ENCODE results near the gene CDK17.

The CDK17 gene

DNA sequence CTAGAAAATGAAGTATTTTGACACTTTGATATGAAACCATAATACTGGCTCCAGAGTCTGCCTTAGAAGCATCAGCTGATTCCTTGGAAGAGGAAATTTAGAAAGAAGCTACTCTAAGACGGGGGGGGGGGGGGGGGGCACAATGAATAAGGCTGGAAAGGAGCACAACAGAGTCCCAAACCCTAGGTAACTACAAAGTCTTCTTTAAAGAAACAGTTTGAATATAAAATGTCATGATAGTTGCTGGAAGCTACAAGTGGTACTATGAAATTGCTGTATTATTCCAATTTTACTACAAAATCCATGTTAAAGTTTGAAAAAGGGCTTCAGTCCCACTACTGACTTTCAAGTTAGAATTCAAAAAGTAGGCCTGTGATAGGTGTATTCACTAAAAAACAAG, 31.6 kb downstream of the CDK17 start:
- no peak overlapping the region for H3K4me3 Mint-ChIP-seq
- H3K27me3 Mint-ChIP-seq (ENCODE audit: low read depth), result no peaks in the 10 kb centered on the region
- H3K4me1 Mint-ChIP-seq, result peaks cover 41% of the 10 kb centered on the region
- H3K9me3 Mint-ChIP-seq, result no peaks in the 10 kb centered on the region
- TF ChIP-seq, protein P1, sequence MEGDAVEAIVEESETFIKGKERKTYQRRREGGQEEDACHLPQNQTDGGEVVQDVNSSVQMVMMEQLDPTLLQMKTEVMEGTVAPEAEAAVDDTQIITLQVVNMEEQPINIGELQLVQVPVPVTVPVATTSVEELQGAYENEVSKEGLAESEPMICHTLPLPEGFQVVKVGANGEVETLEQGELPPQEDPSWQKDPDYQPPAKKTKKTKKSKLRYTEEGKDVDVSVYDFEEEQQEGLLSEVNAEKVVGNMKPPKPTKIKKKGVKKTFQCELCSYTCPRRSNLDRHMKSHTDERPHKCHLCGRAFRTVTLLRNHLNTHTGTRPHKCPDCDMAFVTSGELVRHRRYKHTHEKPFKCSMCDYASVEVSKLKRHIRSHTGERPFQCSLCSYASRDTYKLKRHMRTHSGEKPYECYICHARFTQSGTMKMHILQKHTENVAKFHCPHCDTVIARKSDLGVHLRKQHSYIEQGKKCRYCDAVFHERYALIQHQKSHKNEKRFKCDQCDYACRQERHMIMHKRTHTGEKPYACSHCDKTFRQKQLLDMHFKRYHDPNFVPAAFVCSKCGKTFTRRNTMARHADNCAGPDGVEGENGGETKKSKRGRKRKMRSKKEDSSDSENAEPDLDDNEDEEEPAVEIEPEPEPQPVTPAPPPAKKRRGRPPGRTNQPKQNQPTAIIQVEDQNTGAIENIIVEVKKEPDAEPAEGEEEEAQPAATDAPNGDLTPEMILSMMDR (IDR thresholded peaks at IDR 0.05; ENCODE audit: unreplicated experiment in 3 of 3), result no peak
- peaks cover 4% of the 10 kb centered on the region for H3K36me3 Mint-ChIP-seq (ENCODE audit: low read depth)
- H3K27ac Mint-ChIP-seq, result peak overlapping the region in 2 of 3 experiments; percentile 81 to 83

DNA sequence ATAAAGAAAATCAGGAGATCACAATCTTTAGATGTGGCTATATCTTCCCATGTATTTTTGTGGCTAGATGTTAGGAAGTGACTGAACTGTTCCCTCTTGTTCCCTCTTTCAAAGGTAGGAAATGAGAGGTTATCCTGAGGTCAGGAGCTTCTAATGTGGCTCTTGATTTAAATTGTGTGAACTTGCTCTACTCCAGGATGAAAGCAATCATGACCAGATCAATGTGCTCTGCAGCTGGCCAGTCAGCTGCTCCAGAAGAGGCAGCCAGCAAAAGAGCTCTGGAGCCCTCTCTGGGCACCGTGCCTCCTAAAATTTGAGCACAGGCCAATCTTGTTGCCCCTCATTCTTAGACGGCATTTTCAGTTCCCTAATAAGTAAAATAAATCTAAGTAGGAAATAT, 32.0 kb downstream of the CDK17 start:
- Mint-ChIP-seq H3K9me3 (no peaks in the 10 kb centered on the region), H3K4me3 (no peak overlapping the region), H3K27ac (peak overlapping the region; percentile 47 to 83 (median 81)), H3K27me3 (ENCODE audit: low read depth) (no peaks in the 10 kb centered on the region), H3K4me1 (peaks cover 41% of the 10 kb centered on the region), H3K36me3 (ENCODE audit: low read depth) (peaks cover 4% of the 10 kb centered on the region)
- TF ChIP-seq, protein P1 (IDR thresholded peaks at IDR 0.05; ENCODE audit: unreplicated experiment in 3 of 3), result no peak

DNA sequence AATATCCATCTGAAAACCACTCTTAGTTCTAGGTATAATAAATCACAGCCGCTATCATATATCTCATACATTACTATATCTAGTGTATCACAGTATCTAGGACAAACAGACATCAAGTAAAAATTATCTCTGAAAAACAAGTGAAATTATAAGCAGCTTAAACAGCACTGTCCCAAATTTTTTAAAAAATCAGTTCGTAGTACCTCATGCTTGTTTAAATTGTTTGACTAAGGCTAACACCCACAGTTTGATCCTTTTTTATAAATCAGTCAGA, 33.9 kb downstream of the CDK17 start:
- Mint-ChIP-seq H3K27me3 (ENCODE audit: low read depth) (no peaks in the 10 kb centered on the region), H3K4me1 (peaks cover 31% of the 10 kb centered on the region), H3K4me3 (no peak overlapping the region), H3K27ac (peak overlapping the region in 1 of 3 experiments; percentile 58), H3K9me3 (no peaks in the 10 kb centered on the region), H3K36me3 (ENCODE audit: low read depth) (peaks cover 4% of the 10 kb centered on the region)
- TF ChIP-seq, protein P1 (IDR thresholded peaks at IDR 0.05; ENCODE audit: unreplicated experiment in 3 of 3), result no peak

GRCh38 chr12:96365604-96366380, 34.4 kb downstream of the CDK17 start:
- Mint-ChIP-seq H3K36me3 (ENCODE audit: low read depth) (no peaks in the 10 kb centered on the region), H3K4me3 (no peak overlapping the region), H3K4me1 (peaks cover 27% of the 10 kb centered on the region), H3K27ac (peak overlapping the region in 1 of 3 experiments; percentile 58), H3K27me3 (ENCODE audit: low read depth) (no peaks in the 10 kb centered on the region), H3K9me3 (no peaks in the 10 kb centered on the region)
- TF ChIP-seq, protein P1 (IDR thresholded peaks at IDR 0.05; ENCODE audit: unreplicated experiment in 3 of 3), result no peak

DNA sequence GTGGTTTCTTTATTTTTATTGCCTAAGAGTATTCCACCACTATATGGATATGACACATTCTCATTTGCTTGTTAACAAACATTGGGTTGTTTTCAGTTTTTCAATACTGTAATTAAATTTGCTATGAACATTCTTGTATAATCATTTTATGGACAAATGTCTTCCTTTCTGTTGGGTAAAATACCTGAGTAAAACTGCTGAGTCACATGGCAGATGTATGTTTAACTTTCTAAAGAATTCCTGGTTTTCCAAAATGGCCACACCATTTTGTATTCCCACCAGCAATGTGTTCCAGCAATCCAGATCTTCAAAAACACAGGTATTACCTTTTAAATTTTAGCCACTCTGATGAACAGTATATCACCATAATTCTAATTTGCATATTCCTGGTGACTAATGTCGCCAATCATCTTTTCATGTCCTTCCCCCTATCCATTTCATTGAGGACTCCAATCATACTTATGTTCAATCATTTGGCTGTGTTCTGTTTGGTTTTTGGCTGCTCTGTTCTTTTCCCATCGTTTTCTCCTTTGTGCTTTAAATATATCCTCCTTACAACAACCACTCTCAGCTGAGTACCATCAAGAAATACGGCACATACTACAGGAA, 36.0 kb downstream of the CDK17 start:
- H3K36me3 Mint-ChIP-seq (ENCODE audit: low read depth), result no peaks in the 10 kb centered on the region

More for the DNA sequence above, 36.0 kb downstream of the CDK17 start:
- Mint-ChIP-seq H3K27ac (no peak overlapping the region), H3K27me3 (ENCODE audit: low read depth) (no peaks in the 10 kb centered on the region), H3K9me3 (no peaks in the 10 kb centered on the region), H3K4me1 (peaks cover 30% of the 10 kb centered on the region), H3K4me3 (no peak overlapping the region)
- TF ChIP-seq, protein P1 (IDR thresholded peaks at IDR 0.05; ENCODE audit: unreplicated experiment in 3 of 3), result no peak

Data from nephron (organoid).